Hepatocyte (in vitro differentiated cells): ENCODE measurements around the gene PAFAH1B2. TPM values are rescaled to one million over a fixed set of nuclear protein-coding genes. Genes with fewer than 3 reads are reported as not detected.

ENCODE experiments used
- DNase-seq: peaks from one replicate; pipeline ENCODE4 v3.0.0-alpha.2; 2016; ENCODE audit warnings: low spot score
- H2AFZ ChIP-seq: fragments of 200-600 bp; sonication (generic); 2 replicates; pipeline ENCODE4 v1.6.0; 2016; ENCODE audit warnings: antibody characterized with exemption, mild to moderate bottlenecking
- H3K27ac ChIP-seq: fragments of 200-600 bp; sonication (generic); 2 replicates; pipeline ENCODE4 v1.5.1; 2016; ENCODE audit warnings: mild to moderate bottlenecking
- H3K27me3 ChIP-seq: fragments of 200-600 bp; sonication (generic); 2 replicates; pipeline ENCODE4 v1.6.1; 2016
- H3K36me3 ChIP-seq: fragments of 200-600 bp; sonication (generic); replicated peaks from 2 replicates; pipeline ENCODE4 v1.5.1; 2016; ENCODE audit warnings: low read depth; ENCODE audit not compliant: insufficient read depth
- H3K4me1 ChIP-seq: fragments of 200-600 bp; sonication (generic); 2 replicates; pipeline ENCODE4 v1.5.1; 2016; ENCODE audit warnings: mild to moderate bottlenecking, moderate library complexity; ENCODE audit not compliant: insufficient read depth
- H3K4me2 ChIP-seq: fragments of 200-600 bp; sonication (generic); 2 replicates; pipeline ENCODE4 v1.6.0; 2016
- H3K4me3 ChIP-seq: fragments of 200-600 bp; sonication (generic); 2 replicates; pipeline ENCODE4 v1.5.1; 2016; ENCODE audit warnings: mild to moderate bottlenecking
- H3K79me2 ChIP-seq: fragments of 200-600 bp; sonication (generic); 2 replicates; pipeline ENCODE4 v1.6.0; 2017; ENCODE audit warnings: mild to moderate bottlenecking
- H3K9me2 ChIP-seq: fragments of 200-600 bp; sonication (generic); replicated peaks from 2 replicates; pipeline ENCODE4 v1.6.0; 2017; ENCODE audit warnings: mild to moderate bottlenecking; ENCODE audit not compliant: insufficient read depth
- H3K9me3 ChIP-seq: fragments of 200-600 bp; sonication (generic); 2 replicates; pipeline ENCODE4 v1.5.1; 2016; ENCODE audit warnings: low read depth, mild to moderate bottlenecking
- H4K20me1 ChIP-seq: fragments of 200-600 bp; sonication (generic); 2 replicates; pipeline ENCODE4 v1.6.0; 2016; ENCODE audit warnings: mild to moderate bottlenecking; ENCODE audit not compliant: insufficient read depth, poor library complexity, severe bottlenecking
- CTCF ChIP-seq: fragments of 200-600 bp; sonication (generic); IDR thresholded peaks from 2 replicates; pipeline ENCODE4 v1.5.1; 2016; ENCODE audit warnings: antibody characterized with exemption, mild to moderate bottlenecking; ENCODE audit not compliant: poor library complexity
- EZH2 ChIP-seq: fragments of 200-600 bp; sonication (generic); IDR thresholded peaks from 2 replicates; pipeline ENCODE4 v1.6.1; 2016; ENCODE audit warnings: antibody characterized with exemption, mild to moderate bottlenecking, borderline replicate concordance
- EZH2phosphoT487 ChIP-seq: fragments of 200-600 bp; sonication (generic); IDR thresholded peaks from one replicate; pipeline ENCODE4 v1.6.1; 2018; ENCODE audit warnings: antibody characterized with exemption, mild to moderate bottlenecking, low read depth, moderate library complexity; ENCODE audit not compliant: unreplicated experiment, severe bottlenecking
- WGBS: methylation state at CpG from one replicate; pipeline ENCODE4 v1.1.6; 2016; ENCODE audit warnings: low lambda C conversion rate; ENCODE audit errors: missing lambda C conversion rate; 5-methylcytosine and 5-hydroxymethylcytosine counted together
- polyA plus RNA-seq: library from polyadenylated mRNA; unstranded; fragments of >200 nt; fragmentation: Nextera tagmentation; extraction: Ambion mirVana; gene quantifications from 2 replicates; pipeline ENCODE4 v1.2.1, GENCODE V29; 2016
- total RNA-seq: library from RNA; depleted of rRNA; stranded (reverse); fragments of >200 nt; gene quantifications from 2 replicates; pipeline ENCODE4 v1.2.3, GENCODE V29; 2014

Gene PAFAH1B2
- total and polyA plus RNA-seq, 2 experiments from 2014 or later, result 30.8 to 103 TPM

- Histone ChIP-seq H3K9me2 (no peaks in the 10 kb centered on the region), H3K4me1 (peaks cover 17% of the 10 kb centered on the region), H3K9me3 (no peaks in the 10 kb centered on the region), H4K20me1 (peaks cover 3% of the 10 kb centered on the region), H3K36me3 (no peaks in the 10 kb centered on the region), H3K4me2 (no peak overlapping the region), H3K4me3 (no peak overlapping the region), H3K27ac (peak overlapping the region; percentile 76), H3K27me3 (no peaks in the 10 kb centered on the region), H3K79me2 (peaks cover under 1% of the 10 kb centered on the region), H2AFZ (no peak overlapping the region)
- TF ChIP-seq EZH2phosphoT487 (no peak), EZH2 (no peak), CTCF (no peak)
- 72% methylated on average over 14 of the region's 14 CpGs for WGBS
- DNase-seq, result no peak
These were observed 28.8 kb downstream of the PAFAH1B2 start for GRCh38 chr11:117172724-117173421.

- Histone ChIP-seq H2AFZ (no peak overlapping the region), H3K4me3 (no peak overlapping the region), H4K20me1 (no peaks in the 10 kb centered on the region), H3K9me2 (no peaks in the 10 kb centered on the region), H3K36me3 (no peaks in the 10 kb centered on the region), H3K27ac (no peak overlapping the region), H3K4me2 (no peak overlapping the region), H3K79me2 (no peaks in the 10 kb centered on the region), H3K9me3 (no peaks in the 10 kb centered on the region), H3K27me3 (no peaks in the 10 kb centered on the region), H3K4me1 (peaks cover 22% of the 10 kb centered on the region)
- DNase-seq, result no peak
- WGBS, result 81% methylated on average over 7 of the region's 7 CpGs
- TF ChIP-seq EZH2, result no peak
- no peak for TF ChIP-seq EZH2phosphoT487
- no peak for TF ChIP-seq CTCF
These were observed 31.0 kb downstream of the PAFAH1B2 start for GRCh38 chr11:117175104-117175503.

- Histone ChIP-seq H3K79me2 (peaks cover 4% of the 10 kb centered on the region), H4K20me1 (no peaks in the 10 kb centered on the region), H3K4me3 (no peak overlapping the region), H3K9me2 (no peaks in the 10 kb centered on the region), H3K9me3 (no peaks in the 10 kb centered on the region), H3K4me2 (no peak overlapping the region), H2AFZ (no peak overlapping the region), H3K27ac (no peak overlapping the region), H3K4me1 (peaks cover 28% of the 10 kb centered on the region), H3K36me3 (no peaks in the 10 kb centered on the region), H3K27me3 (no peaks in the 10 kb centered on the region)
- TF ChIP-seq EZH2phosphoT487 (no peak), EZH2 (no peak), CTCF (no peak)
- 94% methylated on average over 5 of the region's 5 CpGs for WGBS
- no peak for DNase-seq
These were observed 31.7 kb downstream of the PAFAH1B2 start for GRCh38 chr11:117175781-117176180.
